GM12864 (cell line): ENCODE results near the gene FEV.

Source experiments
- DNase-seq: peaks from one replicate; pipeline ENCODE4 v3.0.0-alpha.2; 2011; ENCODE audit warnings: low read depth
- H3K4me3 ChIP-seq: 2 replicates; pipeline ENCODE4 v1.5.1; 2011; ENCODE audit warnings: mild to moderate bottlenecking, low read depth, low read length, control low read depth
- CTCF ChIP-seq: IDR thresholded peaks from 2 replicates; pipeline ENCODE4 v1.5.1; 2011; ENCODE audit warnings: low read depth, mild to moderate bottlenecking, moderate library complexity, low read length, control low read depth, inconsistent platforms; ENCODE audit errors: missing control alignments

The FEV gene

GRCh38 chr2:218981881-218982585 lies 3.0 kb downstream of the FEV start:
- H3K4me3 ChIP-seq, result no peak overlapping the region
- no peak for DNase-seq
- TF ChIP-seq CTCF, result no peak

- TF ChIP-seq CTCF, result peak; percentile 6
- H3K4me3 ChIP-seq, result no peak overlapping the region
- no peak for DNase-seq
Measured at GRCh38 chr2:218981390-218981880, 3.5 kb downstream of the FEV start.

GRCh38 chr2:218980735-218981389 lies 4.1 kb downstream of the FEV start:
- no peak for TF ChIP-seq CTCF
- no peak overlapping the region for H3K4me3 ChIP-seq
- DNase-seq, result no peak

GRCh38 chr2:218979846-218980734 lies 4.9 kb downstream of the FEV start:
- peak overlapping the region; percentile 38 for H3K4me3 ChIP-seq
- peak; percentile 86 for TF ChIP-seq CTCF
- DNase-seq, result peak; percentile 33

GRCh38 chr2:218975060-218975777 lies 9.8 kb downstream of the FEV start:
- DNase-seq, result no peak
- no peak for TF ChIP-seq CTCF
- no peak overlapping the region for H3K4me3 ChIP-seq

GRCh38 chr2:218970894-218971293 lies 14.1 kb downstream of the FEV start:
- no peak for TF ChIP-seq CTCF
- no peak for DNase-seq

More at GRCh38 chr2:218970894-218971293, 14.1 kb downstream of the FEV start:
- H3K4me3 ChIP-seq, result no peak overlapping the region
